ENCODE measurements around the gene BSND. TPM values are rescaled to one million over a fixed set of nuclear protein-coding genes. Genes with fewer than 3 reads are reported as not detected.
"Not testable (repeated sequence)": the region's sequence is repeated elsewhere in the genome, so short reads cannot be mapped to it uniquely, and the experiment has no call there.

BSND gene
- total RNA-seq, 1 donor from 2014 or later, result not detected

- H3K9ac ChIP-seq (ENCODE audit: low read depth in 1 of 3, low read length in 3 of 3), result no peak overlapping the region
- H3K27ac ChIP-seq (ENCODE audit: low read depth, low read length), result no peak overlapping the region
- H3K9me3 ChIP-seq (ENCODE audit: control insufficient read depth in 3 of 3, low read length in 3 of 3), result no peaks in the 10 kb centered on the region
- peaks cover 0 to 8% (median 0%) of the 10 kb centered on the region in 3 donors for H3K27me3 ChIP-seq (ENCODE audit: control insufficient read depth in 3 of 3, insufficient read depth in 3 of 3, low read length in 3 of 3)
- peaks cover 0 to 6% (median 0%) of the 10 kb centered on the region in 3 donors for H3K4me1 ChIP-seq (ENCODE audit: control insufficient read depth in 3 of 3, insufficient read depth in 3 of 3, low read length in 3 of 3)
- H3K4me3 ChIP-seq (ENCODE audit: low read length in 3 of 3), result no peak overlapping the region
- H3K36me3 ChIP-seq (ENCODE audit: control insufficient read depth in 3 of 3, insufficient read depth in 3 of 3, low read length in 3 of 3), result no peaks in the 10 kb centered on the region
These were observed 35.9 kb upstream of the BSND start for GRCh38 chr1:54962612-54963395.

GRCh38 chr1:54963829-54964228, 34.9 kb upstream of the BSND start:
- not testable (repeated sequence) for H3K27ac ChIP-seq (ENCODE audit: low read depth, low read length); H3K9ac ChIP-seq (ENCODE audit: low read depth in 1 of 3, low read length in 3 of 3); H3K36me3 ChIP-seq (ENCODE audit: control insufficient read depth in 3 of 3, insufficient read depth in 3 of 3, low read length in 3 of 3); H3K4me3 ChIP-seq (ENCODE audit: low read length in 3 of 3); H3K9me3 ChIP-seq (ENCODE audit: control insufficient read depth in 3 of 3, low read length in 3 of 3); H3K4me1 ChIP-seq (ENCODE audit: control insufficient read depth in 3 of 3, insufficient read depth in 3 of 3, low read length in 3 of 3); H3K27me3 ChIP-seq (ENCODE audit: control insufficient read depth in 3 of 3, insufficient read depth in 3 of 3, low read length in 3 of 3)

- Histone ChIP-seq H3K4me1 (ENCODE audit: control insufficient read depth in 3 of 3, insufficient read depth in 3 of 3, low read length in 3 of 3) (peaks cover 0 to 6% (median 0%) of the 10 kb centered on the region in 3 donors), H3K9ac (ENCODE audit: low read depth in 1 of 3, low read length in 3 of 3) (no peak overlapping the region), H3K36me3 (ENCODE audit: control insufficient read depth in 3 of 3, insufficient read depth in 3 of 3, low read length in 3 of 3) (no peaks in the 10 kb centered on the region), H3K27me3 (ENCODE audit: control insufficient read depth in 3 of 3, insufficient read depth in 3 of 3, low read length in 3 of 3) (peaks cover 0 to 8% (median 0%) of the 10 kb centered on the region in 3 donors), H3K4me3 (ENCODE audit: low read length in 3 of 3) (peak overlapping the region in 2 of 3 donors; percentile 27 to 45), H3K27ac (ENCODE audit: low read depth, low read length) (no peak overlapping the region), H3K9me3 (ENCODE audit: control insufficient read depth in 3 of 3, low read length in 3 of 3) (no peaks in the 10 kb centered on the region)
These were observed 33.0 kb upstream of the BSND start for GRCh38 chr1:54965624-54966340.

GRCh38 chr1:54967372-54967771, 31.4 kb upstream of the BSND start:
- Histone ChIP-seq H3K9ac (ENCODE audit: low read depth in 1 of 3, low read length in 3 of 3) (no peak overlapping the region), H3K36me3 (ENCODE audit: control insufficient read depth in 3 of 3, insufficient read depth in 3 of 3, low read length in 3 of 3) (no peaks in the 10 kb centered on the region), H3K4me3 (ENCODE audit: low read length in 3 of 3) (no peak overlapping the region), H3K27ac (ENCODE audit: low read depth, low read length) (no peak overlapping the region), H3K4me1 (ENCODE audit: control insufficient read depth in 3 of 3, insufficient read depth in 3 of 3, low read length in 3 of 3) (peaks cover 0 to 15% (median 0%) of the 10 kb centered on the region in 3 donors), H3K9me3 (ENCODE audit: control insufficient read depth in 3 of 3, low read length in 3 of 3) (no peaks in the 10 kb centered on the region), H3K27me3 (ENCODE audit: control insufficient read depth in 3 of 3, insufficient read depth in 3 of 3, low read length in 3 of 3) (peaks cover 0 to 8% (median 0%) of the 10 kb centered on the region in 3 donors)

- Histone ChIP-seq H3K4me1 (ENCODE audit: control insufficient read depth in 3 of 3, insufficient read depth in 3 of 3, low read length in 3 of 3) (peaks cover 0 to 27% (median 7%) of the 10 kb centered on the region in 3 donors), H3K27ac (ENCODE audit: low read depth, low read length) (no peak overlapping the region), H3K36me3 (ENCODE audit: control insufficient read depth in 3 of 3, insufficient read depth in 3 of 3, low read length in 3 of 3) (no peaks in the 10 kb centered on the region), H3K27me3 (ENCODE audit: control insufficient read depth in 3 of 3, insufficient read depth in 3 of 3, low read length in 3 of 3) (peaks cover 0 to 8% (median 0%) of the 10 kb centered on the region in 3 donors), H3K4me3 (ENCODE audit: low read length in 3 of 3) (no peak overlapping the region), H3K9ac (ENCODE audit: low read depth in 1 of 3, low read length in 3 of 3) (no peak overlapping the region), H3K9me3 (ENCODE audit: control insufficient read depth in 3 of 3, low read length in 3 of 3) (no peaks in the 10 kb centered on the region)
These were observed 30.2 kb upstream of the BSND start for GRCh38 chr1:54968551-54968950.

- Histone ChIP-seq H3K9ac (ENCODE audit: low read depth in 1 of 3, low read length in 3 of 3) (no peak overlapping the region), H3K4me3 (ENCODE audit: low read length in 3 of 3) (no peak overlapping the region), H3K9me3 (ENCODE audit: control insufficient read depth in 3 of 3, low read length in 3 of 3) (no peaks in the 10 kb centered on the region), H3K36me3 (ENCODE audit: control insufficient read depth in 3 of 3, insufficient read depth in 3 of 3, low read length in 3 of 3) (no peaks in the 10 kb centered on the region), H3K27me3 (ENCODE audit: control insufficient read depth in 3 of 3, insufficient read depth in 3 of 3, low read length in 3 of 3) (peaks cover 0 to 8% (median 0%) of the 10 kb centered on the region in 3 donors), H3K27ac (ENCODE audit: low read depth, low read length) (no peak overlapping the region), H3K4me1 (ENCODE audit: control insufficient read depth in 3 of 3, insufficient read depth in 3 of 3, low read length in 3 of 3) (peaks cover 0 to 29% (median 7%) of the 10 kb centered on the region in 3 donors)
These were observed 28.9 kb upstream of the BSND start for GRCh38 chr1:54969879-54970278.

GRCh38 chr1:54970901-54971300, 27.8 kb upstream of the BSND start:
- Histone ChIP-seq H3K27me3 (ENCODE audit: control insufficient read depth in 3 of 3, insufficient read depth in 3 of 3, low read length in 3 of 3) (peaks cover 0 to 8% (median 0%) of the 10 kb centered on the region in 3 donors), H3K4me1 (ENCODE audit: control insufficient read depth in 3 of 3, insufficient read depth in 3 of 3, low read length in 3 of 3) (peaks cover 0 to 24% (median 7%) of the 10 kb centered on the region in 3 donors), H3K36me3 (ENCODE audit: control insufficient read depth in 3 of 3, insufficient read depth in 3 of 3, low read length in 3 of 3) (no peaks in the 10 kb centered on the region), H3K9me3 (ENCODE audit: control insufficient read depth in 3 of 3, low read length in 3 of 3) (no peaks in the 10 kb centered on the region), H3K9ac (ENCODE audit: low read depth in 1 of 3, low read length in 3 of 3) (no peak overlapping the region), H3K4me3 (ENCODE audit: low read length in 3 of 3) (no peak overlapping the region), H3K27ac (ENCODE audit: low read depth, low read length) (no peak overlapping the region)

- H3K9ac ChIP-seq (ENCODE audit: low read depth in 1 of 3, low read length in 3 of 3), result no peak overlapping the region
- H3K4me3 ChIP-seq (ENCODE audit: low read length in 3 of 3), result no peak overlapping the region
- peaks cover 0 to 8% (median 0%) of the 10 kb centered on the region in 3 donors for H3K27me3 ChIP-seq (ENCODE audit: control insufficient read depth in 3 of 3, insufficient read depth in 3 of 3, low read length in 3 of 3)
- H3K9me3 ChIP-seq (ENCODE audit: control insufficient read depth in 3 of 3, low read length in 3 of 3), result no peaks in the 10 kb centered on the region
- peaks cover 0 to 23% (median 7%) of the 10 kb centered on the region in 3 donors for H3K4me1 ChIP-seq (ENCODE audit: control insufficient read depth in 3 of 3, insufficient read depth in 3 of 3, low read length in 3 of 3)
- H3K27ac ChIP-seq (ENCODE audit: low read depth, low read length), result no peak overlapping the region
- no peaks in the 10 kb centered on the region for H3K36me3 ChIP-seq (ENCODE audit: control insufficient read depth in 3 of 3, insufficient read depth in 3 of 3, low read length in 3 of 3)
These were observed 27.4 kb upstream of the BSND start for GRCh38 chr1:54971317-54971791.

GRCh38 chr1:54972436-54972835, 26.3 kb upstream of the BSND start:
- Histone ChIP-seq H3K9me3 (ENCODE audit: control insufficient read depth in 3 of 3, low read length in 3 of 3) (no peaks in the 10 kb centered on the region), H3K4me3 (ENCODE audit: low read length in 3 of 3) (no peak overlapping the region), H3K9ac (ENCODE audit: low read depth in 1 of 3, low read length in 3 of 3) (no peak overlapping the region), H3K27me3 (ENCODE audit: control insufficient read depth in 3 of 3, insufficient read depth in 3 of 3, low read length in 3 of 3) (no peaks in the 10 kb centered on the region), H3K27ac (ENCODE audit: low read depth, low read length) (no peak overlapping the region), H3K4me1 (ENCODE audit: control insufficient read depth in 3 of 3, insufficient read depth in 3 of 3, low read length in 3 of 3) (peaks cover 0 to 23% (median 7%) of the 10 kb centered on the region in 3 donors), H3K36me3 (ENCODE audit: control insufficient read depth in 3 of 3, insufficient read depth in 3 of 3, low read length in 3 of 3) (no peaks in the 10 kb centered on the region)
